GM23338 (cell line): ENCODE data around the gene PTPRZ1.

Source experiments
- CREB1 ChIP-seq: fragments of 250-450 bp; sonication (Bioruptor Pico); IDR thresholded peaks from 2 replicates; pipeline ENCODE4 v1.5.0; 2020; ENCODE audit warnings: low read depth, mild to moderate bottlenecking, moderate library complexity
- EZH2 ChIP-seq: fragments of 200-600 bp; sonication (generic); IDR thresholded peaks from one replicate; pipeline ENCODE4 v1.8.0; 2017; ENCODE audit warnings: antibody characterized with exemption, mild to moderate bottlenecking, low read depth; ENCODE audit not compliant: unreplicated experiment
- EZH2phosphoT487 ChIP-seq: fragments of 200-600 bp; sonication (generic); IDR thresholded peaks from one replicate; pipeline ENCODE4 v1.8.1; 2018; ENCODE audit warnings: antibody characterized with exemption; ENCODE audit not compliant: unreplicated experiment
- POLR2AphosphoS5 ChIP-seq: IDR thresholded peaks from 2 replicates; pipeline ENCODE4 v1.6.1; 2016; ENCODE audit warnings: antibody characterized with exemption, low read depth
- ZNF114 ChIP-seq: fragments of 250-450 bp; sonication (Bioruptor Pico); IDR thresholded peaks from 2 replicates; pipeline ENCODE4 v1.5.0; 2020; ENCODE audit warnings: mild to moderate bottlenecking, moderate library complexity
- TF ChIP-seq, protein P1 (sequence below), 2 experiments: fragments of 200-600 bp in 1 of 2; sonication (generic) in 1 of 2; conservative IDR thresholded peaks; 2 replicates each; pipeline versions ENCODE4 v1.5.1 to v1.6.1; 2016 to 2017; ENCODE audit warnings: antibody characterized with exemption in 2 of 2, low read depth in 2 of 2, mild to moderate bottlenecking in 2 of 2, moderate library complexity in 1 of 2

GRCh38 chr7:122063146-122063545 lies 190.2 kb downstream of the PTPRZ1 start:
- TF ChIP-seq CREB1, result no peak
- TF ChIP-seq, protein P1, sequence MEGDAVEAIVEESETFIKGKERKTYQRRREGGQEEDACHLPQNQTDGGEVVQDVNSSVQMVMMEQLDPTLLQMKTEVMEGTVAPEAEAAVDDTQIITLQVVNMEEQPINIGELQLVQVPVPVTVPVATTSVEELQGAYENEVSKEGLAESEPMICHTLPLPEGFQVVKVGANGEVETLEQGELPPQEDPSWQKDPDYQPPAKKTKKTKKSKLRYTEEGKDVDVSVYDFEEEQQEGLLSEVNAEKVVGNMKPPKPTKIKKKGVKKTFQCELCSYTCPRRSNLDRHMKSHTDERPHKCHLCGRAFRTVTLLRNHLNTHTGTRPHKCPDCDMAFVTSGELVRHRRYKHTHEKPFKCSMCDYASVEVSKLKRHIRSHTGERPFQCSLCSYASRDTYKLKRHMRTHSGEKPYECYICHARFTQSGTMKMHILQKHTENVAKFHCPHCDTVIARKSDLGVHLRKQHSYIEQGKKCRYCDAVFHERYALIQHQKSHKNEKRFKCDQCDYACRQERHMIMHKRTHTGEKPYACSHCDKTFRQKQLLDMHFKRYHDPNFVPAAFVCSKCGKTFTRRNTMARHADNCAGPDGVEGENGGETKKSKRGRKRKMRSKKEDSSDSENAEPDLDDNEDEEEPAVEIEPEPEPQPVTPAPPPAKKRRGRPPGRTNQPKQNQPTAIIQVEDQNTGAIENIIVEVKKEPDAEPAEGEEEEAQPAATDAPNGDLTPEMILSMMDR (conservative IDR thresholded peaks at IDR 0.05; ENCODE audit: low read depth in 2 of 2), result no peak
- TF ChIP-seq EZH2phosphoT487, result no peak
- no peak for TF ChIP-seq ZNF114 (CRISPR knock-in tag)
- TF ChIP-seq EZH2, result no peak
- TF ChIP-seq POLR2AphosphoS5, result no peak
